ENCODE data around the gene DMTF1. TPM values are rescaled to one million over a fixed set of nuclear protein-coding genes. Genes with fewer than 3 reads are reported as not detected.

DMTF1 gene
- total and polyA plus RNA-seq, 9 of the 15 experiments (the other 6 are each of a cell fraction or from before 2014, with no cell fraction given), result 25.7 to 208 (median 74.7) TPM

DNA sequence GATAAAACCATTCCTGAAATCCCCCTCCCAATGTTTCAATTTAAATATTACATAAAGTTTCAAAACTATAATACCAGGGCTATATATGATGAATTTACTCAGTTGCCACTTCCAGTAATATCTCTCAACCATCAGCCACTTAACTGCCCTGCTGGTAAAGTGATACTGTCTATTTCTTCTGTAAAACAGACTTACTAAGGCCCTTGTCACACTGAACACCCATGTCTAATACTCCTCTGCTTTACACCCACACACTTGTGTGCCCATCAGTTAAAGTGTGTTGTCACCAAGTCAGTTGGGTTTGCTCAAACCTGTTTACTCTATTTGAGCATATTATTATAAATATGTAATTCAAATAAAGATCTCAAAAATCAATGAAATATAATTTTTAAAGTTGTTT lies 29.1 kb upstream of the DMTF1 start (continued):
- peak; percentile 97 for TF ChIP-seq EGR1 (conservative IDR thresholded peaks at IDR 0.05)
- TF ChIP-seq, protein P1, sequence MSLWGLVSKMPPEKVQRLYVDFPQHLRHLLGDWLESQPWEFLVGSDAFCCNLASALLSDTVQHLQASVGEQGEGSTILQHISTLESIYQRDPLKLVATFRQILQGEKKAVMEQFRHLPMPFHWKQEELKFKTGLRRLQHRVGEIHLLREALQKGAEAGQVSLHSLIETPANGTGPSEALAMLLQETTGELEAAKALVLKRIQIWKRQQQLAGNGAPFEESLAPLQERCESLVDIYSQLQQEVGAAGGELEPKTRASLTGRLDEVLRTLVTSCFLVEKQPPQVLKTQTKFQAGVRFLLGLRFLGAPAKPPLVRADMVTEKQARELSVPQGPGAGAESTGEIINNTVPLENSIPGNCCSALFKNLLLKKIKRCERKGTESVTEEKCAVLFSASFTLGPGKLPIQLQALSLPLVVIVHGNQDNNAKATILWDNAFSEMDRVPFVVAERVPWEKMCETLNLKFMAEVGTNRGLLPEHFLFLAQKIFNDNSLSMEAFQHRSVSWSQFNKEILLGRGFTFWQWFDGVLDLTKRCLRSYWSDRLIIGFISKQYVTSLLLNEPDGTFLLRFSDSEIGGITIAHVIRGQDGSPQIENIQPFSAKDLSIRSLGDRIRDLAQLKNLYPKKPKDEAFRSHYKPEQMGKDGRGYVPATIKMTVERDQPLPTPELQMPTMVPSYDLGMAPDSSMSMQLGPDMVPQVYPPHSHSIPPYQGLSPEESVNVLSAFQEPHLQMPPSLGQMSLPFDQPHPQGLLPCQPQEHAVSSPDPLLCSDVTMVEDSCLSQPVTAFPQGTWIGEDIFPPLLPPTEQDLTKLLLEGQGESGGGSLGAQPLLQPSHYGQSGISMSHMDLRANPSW (CRISPR knock-in tag; IDR thresholded peaks at IDR 0.05), result no peak
- peak; percentile 27; the same call in 1 of the 2 replicates for TF ChIP-seq CREB1 (IDR thresholded peaks at IDR 0.05)
- no peak for TF ChIP-seq CREB1 (CRISPR knock-in tag; IDR thresholded peaks at IDR 0.05)
- no peak for TF ChIP-seq LARP7 (IDR thresholded peaks at IDR 0.05)
- TF ChIP-seq TAL1 (IDR thresholded peaks at IDR 0.05), result peak; percentile 26; the same call in 1 of the 2 replicates
- TF ChIP-seq, protein P2, sequence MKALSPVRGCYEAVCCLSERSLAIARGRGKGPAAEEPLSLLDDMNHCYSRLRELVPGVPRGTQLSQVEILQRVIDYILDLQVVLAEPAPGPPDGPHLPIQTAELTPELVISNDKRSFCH (CRISPR knock-in tag; IDR thresholded peaks at IDR 0.05), result no peak
- TF ChIP-seq, protein P2 (tag; IDR thresholded peaks at IDR 0.05), result no peak
- TF ChIP-seq, protein P3, sequence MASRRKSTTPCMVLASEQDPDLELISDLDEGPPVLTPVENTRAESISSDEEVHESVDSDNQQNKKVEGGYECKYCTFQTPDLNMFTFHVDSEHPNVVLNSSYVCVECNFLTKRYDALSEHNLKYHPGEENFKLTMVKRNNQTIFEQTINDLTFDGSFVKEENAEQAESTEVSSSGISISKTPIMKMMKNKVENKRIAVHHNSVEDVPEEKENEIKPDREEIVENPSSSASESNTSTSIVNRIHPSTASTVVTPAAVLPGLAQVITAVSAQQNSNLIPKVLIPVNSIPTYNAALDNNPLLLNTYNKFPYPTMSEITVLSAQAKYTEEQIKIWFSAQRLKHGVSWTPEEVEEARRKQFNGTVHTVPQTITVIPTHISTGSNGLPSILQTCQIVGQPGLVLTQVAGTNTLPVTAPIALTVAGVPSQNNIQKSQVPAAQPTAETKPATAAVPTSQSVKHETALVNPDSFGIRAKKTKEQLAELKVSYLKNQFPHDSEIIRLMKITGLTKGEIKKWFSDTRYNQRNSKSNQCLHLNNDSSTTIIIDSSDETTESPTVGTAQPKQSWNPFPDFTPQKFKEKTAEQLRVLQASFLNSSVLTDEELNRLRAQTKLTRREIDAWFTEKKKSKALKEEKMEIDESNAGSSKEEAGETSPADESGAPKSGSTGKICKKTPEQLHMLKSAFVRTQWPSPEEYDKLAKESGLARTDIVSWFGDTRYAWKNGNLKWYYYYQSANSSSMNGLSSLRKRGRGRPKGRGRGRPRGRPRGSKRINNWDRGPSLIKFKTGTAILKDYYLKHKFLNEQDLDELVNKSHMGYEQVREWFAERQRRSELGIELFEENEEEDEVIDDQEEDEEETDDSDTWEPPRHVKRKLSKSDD (conservative IDR thresholded peaks at IDR 0.05; ENCODE audit: low read length), result no peak
- no peak for TF ChIP-seq TBP (optimal IDR thresholded peaks at IDR 0.05; ENCODE audit: low read depth, low read length)
- TF ChIP-seq, protein P4, sequence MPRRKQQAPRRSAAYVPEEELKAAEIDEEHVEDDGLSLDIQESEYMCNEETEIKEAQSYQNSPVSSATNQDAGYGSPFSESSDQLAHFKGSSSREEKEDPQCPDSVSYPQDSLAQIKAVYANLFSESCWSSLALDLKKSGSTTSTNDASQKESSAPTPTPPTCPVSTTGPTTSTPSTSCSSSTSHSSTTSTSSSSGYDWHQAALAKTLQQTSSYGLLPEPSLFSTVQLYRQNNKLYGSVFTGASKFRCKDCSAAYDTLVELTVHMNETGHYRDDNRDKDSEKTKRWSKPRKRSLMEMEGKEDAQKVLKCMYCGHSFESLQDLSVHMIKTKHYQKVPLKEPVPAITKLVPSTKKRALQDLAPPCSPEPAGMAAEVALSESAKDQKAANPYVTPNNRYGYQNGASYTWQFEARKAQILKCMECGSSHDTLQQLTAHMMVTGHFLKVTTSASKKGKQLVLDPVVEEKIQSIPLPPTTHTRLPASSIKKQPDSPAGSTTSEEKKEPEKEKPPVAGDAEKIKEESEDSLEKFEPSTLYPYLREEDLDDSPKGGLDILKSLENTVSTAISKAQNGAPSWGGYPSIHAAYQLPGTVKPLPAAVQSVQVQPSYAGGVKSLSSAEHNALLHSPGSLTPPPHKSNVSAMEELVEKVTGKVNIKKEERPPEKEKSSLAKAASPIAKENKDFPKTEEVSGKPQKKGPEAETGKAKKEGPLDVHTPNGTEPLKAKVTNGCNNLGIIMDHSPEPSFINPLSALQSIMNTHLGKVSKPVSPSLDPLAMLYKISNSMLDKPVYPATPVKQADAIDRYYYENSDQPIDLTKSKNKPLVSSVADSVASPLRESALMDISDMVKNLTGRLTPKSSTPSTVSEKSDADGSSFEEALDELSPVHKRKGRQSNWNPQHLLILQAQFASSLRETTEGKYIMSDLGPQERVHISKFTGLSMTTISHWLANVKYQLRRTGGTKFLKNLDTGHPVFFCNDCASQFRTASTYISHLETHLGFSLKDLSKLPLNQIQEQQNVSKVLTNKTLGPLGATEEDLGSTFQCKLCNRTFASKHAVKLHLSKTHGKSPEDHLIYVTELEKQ (CRISPR knock-in tag; IDR thresholded peaks at IDR 0.05), result no peak
- TF ChIP-seq SIN3A (IDR thresholded peaks at IDR 0.05; ENCODE audit: borderline replicate concordance in 2 of 2, control insufficient read depth in 1 of 2, low read depth in 2 of 2, low read length in 2 of 2), result no peak
- no peak for TF ChIP-seq U2AF2 (optimal IDR thresholded peaks at IDR 0.05; ENCODE audit: low read depth, low read length)
- TF ChIP-seq CBFA2T2 (conservative IDR thresholded peaks at IDR 0.05), result peak; percentile 65
- TF ChIP-seq, protein P5, sequence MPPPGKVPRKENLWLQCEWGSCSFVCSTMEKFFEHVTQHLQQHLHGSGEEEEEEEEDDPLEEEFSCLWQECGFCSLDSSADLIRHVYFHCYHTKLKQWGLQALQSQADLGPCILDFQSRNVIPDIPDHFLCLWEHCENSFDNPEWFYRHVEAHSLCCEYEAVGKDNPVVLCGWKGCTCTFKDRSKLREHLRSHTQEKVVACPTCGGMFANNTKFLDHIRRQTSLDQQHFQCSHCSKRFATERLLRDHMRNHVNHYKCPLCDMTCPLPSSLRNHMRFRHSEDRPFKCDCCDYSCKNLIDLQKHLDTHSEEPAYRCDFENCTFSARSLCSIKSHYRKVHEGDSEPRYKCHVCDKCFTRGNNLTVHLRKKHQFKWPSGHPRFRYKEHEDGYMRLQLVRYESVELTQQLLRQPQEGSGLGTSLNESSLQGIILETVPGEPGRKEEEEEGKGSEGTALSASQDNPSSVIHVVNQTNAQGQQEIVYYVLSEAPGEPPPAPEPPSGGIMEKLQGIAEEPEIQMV (tag; conservative IDR thresholded peaks at IDR 0.05; ENCODE audit: low read depth), result no peak
- TF ChIP-seq TEAD4 (IDR thresholded peaks at IDR 0.05; ENCODE audit: low read length), result peak; percentile 61; the same call in 1 of the 2 replicates
- TF ChIP-seq TEAD4 (CRISPR knock-in tag; IDR thresholded peaks at IDR 0.05; ENCODE audit: borderline replicate concordance), result no peak

Data from K562 (cell line).